ENCODE data around the gene SACS.
"Not testable (repeated sequence)": the region's sequence is repeated elsewhere in the genome, so short reads cannot be mapped to it uniquely, and the experiment has no call there.

Gene SACS

GRCh38 chr13:23314837-23315236 is 118.7 kb downstream of the SACS start:
- DNase-seq (ENCODE audit: low spot score): not testable (repeated sequence)

GRCh38 chr13:23292586-23292985 is 140.9 kb downstream of the SACS start:
- no peak for DNase-seq (ENCODE audit: low spot score)

GRCh38 chr13:23289917-23290357 is 143.6 kb downstream of the SACS start:
- DNase-seq (ENCODE audit: low spot score): no peak

- DNase-seq (ENCODE audit: low spot score): no peak
Measured at GRCh38 chr13:23288995-23289394, 144.5 kb downstream of the SACS start.

GRCh38 chr13:23288564-23288963 is 144.9 kb downstream of the SACS start:
- no peak for DNase-seq (ENCODE audit: low spot score)

- no peak for DNase-seq (ENCODE audit: low spot score)
Measured at GRCh38 chr13:23279321-23279720, 154.2 kb downstream of the SACS start.

Measured in HuH-7.5 (cell line).